ENCODE measurements around the gene CD46. TPM values are rescaled to one million over a fixed set of nuclear protein-coding genes. Genes with fewer than 3 reads are reported as not detected.
A peak's percentile ranks its signal among the peaks of the same experiment; 100 is the strongest.

CD46 gene
- total and polyA plus RNA-seq, 10 of the 15 experiments (the other 5 are each of a cell fraction or from before 2014, with no cell fraction given), result 61.1 to 198 (median 81.4) TPM

GRCh38 chr1:207822602-207823451, 71.0 kb downstream of the CD46 start (continued):
- TF ChIP-seq NKRF (conservative IDR thresholded peaks at IDR 0.05) (peak; percentile 25; the same call in 1 of the 2 replicates), MTA2 (IDR thresholded peaks at IDR 0.05; ENCODE audit: low read depth) (0 out of 2 replicates have a peak, but pooled peaks have one; percentile 7), USF2 (IDR thresholded peaks at IDR 0.05; ENCODE audit: borderline replicate concordance, low read depth, low read length) (no peak; the same call in 1 of the 2 replicates), SIN3A (IDR thresholded peaks at IDR 0.05; ENCODE audit: low read depth, low read length) (peak; percentile 46; the same call in 1 of the 2 replicates), POU2F2 (IDR thresholded peaks at IDR 0.05; ENCODE audit: borderline replicate concordance, low read depth, low read length) (peak; percentile 93; the same call in 2 of the 3 replicates), MLLT1 (IDR thresholded peaks at IDR 0.05) (peak; percentile 15; the same call in 1 of the 2 replicates), YY1 (IDR thresholded peaks at IDR 0.05; ENCODE audit: low read depth, low read length) (peak; percentile 56; the same call in 1 of the 2 replicates), E2F8 (IDR thresholded peaks at IDR 0.05; ENCODE audit: low read depth, partially characterized antibody) (peak; percentile 21), RCOR1 (conservative IDR thresholded peaks at IDR 0.05; ENCODE audit: low read depth, low read length) (0 out of 2 replicates have a peak, but pooled peaks have one; percentile 14), ZNF622 (IDR thresholded peaks at IDR 0.05) (no peak), ATF2 (IDR thresholded peaks at IDR 0.05; ENCODE audit: low read length) (0 out of 2 replicates have a peak, but pooled peaks have one; percentile 16), SP1 (IDR thresholded peaks at IDR 0.05; ENCODE audit: low read depth, low read length) (peak; percentile 97), TCF12 (IDR thresholded peaks at IDR 0.05; ENCODE audit: low read depth, low read length) (no peak), HCFC1 (IDR thresholded peaks at IDR 0.05; ENCODE audit: low read length) (0 out of 2 replicates have a peak, but pooled peaks have one; percentile 32), MTA3 (IDR thresholded peaks at IDR 0.05; ENCODE audit: borderline replicate concordance, low read length) (peak; percentile 16; the same call in 1 of the 2 replicates), BCLAF1 (IDR thresholded peaks at IDR 0.05) (no peak), ATF7 (IDR thresholded peaks at IDR 0.05; ENCODE audit: low read depth) (peak; percentile 46)
